ENCODE results near the gene ADGRB3. TPM values are rescaled to one million over a fixed set of nuclear protein-coding genes. Genes with fewer than 3 reads are reported as not detected.
"Not testable (repeated sequence)": the region's sequence is repeated elsewhere in the genome, so short reads cannot be mapped to it uniquely, and the experiment has no call there.

ADGRB3 gene
- total and polyA plus RNA-seq, 2 donors (not counting 1 experiment from before 2014, with no cell fraction given), result not detected

DNA sequence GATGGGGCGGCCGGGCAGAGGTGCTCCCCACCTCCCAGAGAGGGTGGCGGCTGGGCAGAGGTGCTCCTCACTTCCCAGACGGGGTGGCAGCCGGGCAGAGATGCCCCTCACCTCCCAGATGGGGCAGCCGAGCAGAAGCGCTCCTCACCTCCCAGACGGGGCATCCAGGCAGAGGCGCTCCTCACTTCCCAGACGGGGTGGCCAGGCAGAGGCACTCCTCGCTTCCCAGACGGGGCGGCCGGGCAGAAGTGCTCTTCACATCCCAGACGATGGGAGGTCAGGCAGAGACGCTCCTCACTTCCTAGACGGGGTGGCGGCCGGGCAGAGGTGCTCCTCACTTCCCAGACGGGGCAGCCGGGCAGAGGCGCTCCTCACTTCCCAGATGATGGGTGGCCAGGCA is 798.0 kb downstream of the ADGRB3 start:
- H3K79me2 ChIP-seq (ENCODE audit: control insufficient read depth, insufficient read depth, low read length); H3K4me3 Mint-ChIP-seq; H3K4me3 ChIP-seq (ENCODE audit: control extremely low read depth in 1 of 5, extremely low read depth in 1 of 5, insufficient read depth in 1 of 5, low read depth in 2 of 5, low read length in 4 of 5); H3K4me1 ChIP-seq (ENCODE audit: control insufficient read depth in 2 of 2, insufficient read depth in 2 of 2, low read length in 2 of 2); DNase-seq; H3K4me2 ChIP-seq (replicated peaks; ENCODE audit: low read depth, low read length, poor library complexity, severe bottlenecking); H3K9ac ChIP-seq (ENCODE audit: low read length); H3K4me1 Mint-ChIP-seq; H3K9me3 Mint-ChIP-seq (ENCODE audit: insufficient read depth); CTCF ChIA-PET; H3K27me3 ChIP-seq (replicated peaks in 1 of 4; ENCODE audit: control extremely low read depth in 1 of 4, control insufficient read depth in 3 of 4, insufficient read depth in 4 of 4, low read length in 3 of 4); H3K36me3 ChIP-seq (replicated peaks in 1 of 2; ENCODE audit: control extremely low read depth in 1 of 2, control insufficient read depth in 1 of 2, extremely low read depth in 1 of 2, insufficient read depth in 2 of 2, low read length in 1 of 2); POLR2A ChIA-PET; H3K27ac ChIP-seq (ENCODE audit: low read length in 2 of 2); H3K27me3 Mint-ChIP-seq; ATAC-seq (ENCODE audit: low read depth); H4K20me1 ChIP-seq (ENCODE audit: control insufficient read depth, insufficient read depth, low read length, poor library complexity, severe bottlenecking); H2AFZ ChIP-seq (ENCODE audit: insufficient read depth, low read depth, low read length, poor library complexity, severe bottlenecking); H3K27ac Mint-ChIP-seq; intact Hi-C loops (cut with micrococcal nuclease): not testable (repeated sequence)
- peaks cover 0 to 17% (median 0%) of the 10 kb centered on the region in 3 donors for H3K9me3 ChIP-seq (ENCODE audit: control extremely low read depth in 1 of 3, control insufficient read depth in 2 of 3, insufficient read depth in 1 of 3, low read length in 2 of 3)
- 84% methylated on average over 22 of the region's 22 CpGs for WGBS (ENCODE audit: insufficient coverage)

- no peak overlapping the region for H3K4me3 ChIP-seq (ENCODE audit: control extremely low read depth in 1 of 5, extremely low read depth in 1 of 5, insufficient read depth in 1 of 5, low read depth in 2 of 5, low read length in 4 of 5)
- Mint-ChIP-seq H3K27ac (no peak overlapping the region), H3K4me1 (no peaks in the 10 kb centered on the region), H3K4me3 (no peak overlapping the region), H3K9me3 (ENCODE audit: insufficient read depth) (peaks cover 4% of the 10 kb centered on the region), H3K27me3 (no peaks in the 10 kb centered on the region)
- no peak for DNase-seq
- no peak overlapping the region for H3K9ac ChIP-seq (ENCODE audit: low read length)
- intact Hi-C loops (cut with micrococcal nuclease), result no loop called here
- ChIA-PET CTCF (no interaction called here), POLR2A (no interaction called here)
- H4K20me1 ChIP-seq (ENCODE audit: control insufficient read depth, insufficient read depth, low read length, poor library complexity, severe bottlenecking), result no peaks in the 10 kb centered on the region
- H3K9me3 ChIP-seq (ENCODE audit: control extremely low read depth in 1 of 3, control insufficient read depth in 2 of 3, insufficient read depth in 1 of 3, low read length in 2 of 3), result peaks cover 0 to 7% (median 0%) of the 10 kb centered on the region in 3 donors
- no peak overlapping the region for H2AFZ ChIP-seq (ENCODE audit: insufficient read depth, low read depth, low read length, poor library complexity, severe bottlenecking)
- no peak for ATAC-seq (ENCODE audit: low read depth)
- no peak for TF ChIP-seq CTCF (IDR thresholded peaks at IDR 0.05)
- TF ChIP-seq EZH2 (IDR thresholded peaks at IDR 0.05; ENCODE audit: borderline replicate concordance, insufficient read depth, low read depth, low read length, poor library complexity, severe bottlenecking), result no peak
- no peaks in the 10 kb centered on the region for H3K4me1 ChIP-seq (ENCODE audit: control insufficient read depth in 2 of 2, insufficient read depth in 2 of 2, low read length in 2 of 2)
- no peaks in the 10 kb centered on the region for H3K36me3 ChIP-seq (replicated peaks in 1 of 2; ENCODE audit: control extremely low read depth in 1 of 2, control insufficient read depth in 1 of 2, extremely low read depth in 1 of 2, insufficient read depth in 2 of 2, low read length in 1 of 2)
- no peak overlapping the region for H3K4me2 ChIP-seq (replicated peaks; ENCODE audit: low read depth, low read length, poor library complexity, severe bottlenecking)
- H3K27me3 ChIP-seq (replicated peaks in 1 of 4; ENCODE audit: control extremely low read depth in 1 of 4, control insufficient read depth in 3 of 4, insufficient read depth in 4 of 4, low read length in 3 of 4), result no peaks in the 10 kb centered on the region
- no CpG with 5 or more reads among the region's 2 CpGs for WGBS (ENCODE audit: insufficient coverage)
- no peaks in the 10 kb centered on the region for H3K79me2 ChIP-seq (ENCODE audit: control insufficient read depth, insufficient read depth, low read length)
- H3K27ac ChIP-seq (ENCODE audit: low read length in 2 of 2), result no peak overlapping the region
Measured at GRCh38 chr6:69438113-69438512, 803.0 kb downstream of the ADGRB3 start.

Small RNAs within 50 kb of the gene (small RNA-seq; reads per million reads assigned to genes)
- gene AL606923.1 (ENCODE audit: insufficient read length, low read depth, low replicate concordance), result not detected
